ENCODE measurements around the gene PTPRK. TPM values are rescaled to one million over a fixed set of nuclear protein-coding genes. Genes with fewer than 3 reads are reported as not detected.

Gene PTPRK
- total and polyA plus RNA-seq, 2 of the 8 experiments (the other 6 are each of a cell fraction or from before 2014, with no cell fraction given), result 11.4 to 47.3 TPM

DNA sequence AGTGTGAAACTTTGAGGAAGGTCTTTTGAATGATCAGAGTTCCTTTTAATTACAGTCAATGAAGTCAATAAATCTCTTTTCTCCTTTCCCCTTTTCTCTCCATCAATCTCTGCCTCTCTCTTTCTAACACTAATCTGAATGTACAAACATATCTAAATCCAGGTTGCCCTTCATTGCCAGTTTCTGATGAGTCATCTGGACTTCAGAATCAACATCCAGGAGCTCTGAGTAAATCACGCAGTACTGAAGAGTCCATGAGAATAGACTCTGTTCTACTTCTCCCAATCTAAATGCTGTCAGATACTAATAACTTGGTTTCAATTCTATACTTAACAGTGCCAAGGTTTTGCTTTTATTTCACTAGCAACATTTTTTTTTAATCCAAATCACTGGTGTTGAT, 380.9 kb downstream of the PTPRK start:
- ChIA-PET POLR2A (ENCODE audit: partially characterized antibody) (no interaction called here), CTCF (ENCODE audit: partially characterized antibody) (interaction anchor here (0.9 kb wide), 1 partner anchor 24 kb away, joined by 3 read pairs; no protein-coding TSS in a partner anchor)
- H3K23ac ChIP-seq (ENCODE audit: insufficient read length), result no peak overlapping the region
- no peak overlapping the region for H3K4me3 ChIP-seq (ENCODE audit: extremely low read depth in 1 of 4, insufficient read depth in 2 of 4, low read depth in 3 of 4, low read length in 4 of 4)
- no peak overlapping the region for H3K18ac ChIP-seq (ENCODE audit: extremely low read depth, low read length)
- no peak overlapping the region for H4K5ac ChIP-seq (ENCODE audit: insufficient read length, low read depth, low read length)
- no peak overlapping the region for H4K8ac ChIP-seq (ENCODE audit: extremely low read depth, insufficient read depth, low read length)
- no peaks in the 10 kb centered on the region for H3K36me3 ChIP-seq (ENCODE audit: control insufficient read depth in 2 of 4, insufficient read depth in 4 of 4, low read length in 3 of 4)
- no peak overlapping the region for H2BK5ac ChIP-seq (ENCODE audit: low read depth, low read length)
- no peak overlapping the region for H3K4ac ChIP-seq (replicated peaks; ENCODE audit: insufficient read length, low read depth, low read length)
- H2BK120ac ChIP-seq (replicated peaks; ENCODE audit: low read depth, low read length), result no peak overlapping the region
- 73% methylated on average over 1 of the region's 1 CpG; no CpG with 5 or more reads in 1 of the 2 experiments for WGBS, 2 experiments (ENCODE audit: extremely low coverage in 1 of 2, insufficient coverage in 1 of 2, insufficient read length in 1 of 2, insufficient replicate concordance in 2 of 2, low coverage in 1 of 2, low lambda C conversion rate in 2 of 2, missing lambda C conversion rate in 1 of 2)
- H3K23me2 ChIP-seq (ENCODE audit: low read depth, low read length), result no peaks in the 10 kb centered on the region
- no peak overlapping the region for H3K9ac ChIP-seq (replicated peaks in 1 of 4; ENCODE audit: extremely low read depth in 1 of 4, low read depth in 3 of 4, low read length in 3 of 4)
- no peak overlapping the region for H2AK5ac ChIP-seq (ENCODE audit: low read depth, low read length)
- H4K20me1 ChIP-seq (replicated peaks in 1 of 2; ENCODE audit: control insufficient read depth in 1 of 2, insufficient read depth in 2 of 2, low read length in 2 of 2), result no peaks in the 10 kb centered on the region
- no peak overlapping the region for H3K56ac ChIP-seq (replicated peaks; ENCODE audit: insufficient read length, low read depth, low read length)
- H3K4me1 ChIP-seq (replicated peaks in 1 of 4; ENCODE audit: control insufficient read depth in 3 of 4, insufficient read depth in 4 of 4, low read length in 3 of 4), result no peaks in the 10 kb centered on the region
- no peak overlapping the region for H2AFZ ChIP-seq (ENCODE audit: low read length)
- no peaks in the 10 kb centered on the region for H3K79me1 ChIP-seq (ENCODE audit: low read depth, low read length)
- H3K4me2 ChIP-seq (ENCODE audit: insufficient read depth in 1 of 2, low read depth in 2 of 2, low read length in 2 of 2), result no peak overlapping the region
- H2BK20ac ChIP-seq (ENCODE audit: low read length), result no peak overlapping the region
- H3K27ac ChIP-seq (ENCODE audit: low read depth, low read length), result no peak overlapping the region
- DNase-seq (ENCODE audit: low read depth in 1 of 2, low spot score in 2 of 2), result no peak
- H4K91ac ChIP-seq (replicated peaks; ENCODE audit: insufficient read length, low read length), result no peak overlapping the region
- FAIRE-seq, result no peak
- no peaks in the 10 kb centered on the region for H3K9me3 ChIP-seq (ENCODE audit: insufficient read depth in 2 of 2, low read depth in 1 of 2, low read length in 1 of 2)
- no peaks in the 10 kb centered on the region for H3K79me2 ChIP-seq (ENCODE audit: control insufficient read depth in 1 of 2, insufficient read depth in 2 of 2, low read length in 2 of 2)
- H2BK15ac ChIP-seq (ENCODE audit: low read length), result no peak overlapping the region
- no peak overlapping the region for H2BK12ac ChIP-seq (ENCODE audit: low read depth, low read length)
- no peak overlapping the region for H3K14ac ChIP-seq (ENCODE audit: insufficient read length)
- H3K27me3 ChIP-seq (replicated peaks in 1 of 4; ENCODE audit: control insufficient read depth in 3 of 4, extremely low read depth in 1 of 4, insufficient read depth in 3 of 4, low read length in 3 of 4), result no peaks in the 10 kb centered on the region
- TF ChIP-seq HDAC2 (IDR thresholded peaks at IDR 0.05; ENCODE audit: borderline replicate concordance in 1 of 2, low read depth in 2 of 2, low read length in 2 of 2) (no peak), BCL11A (IDR thresholded peaks at IDR 0.05; ENCODE audit: low read depth in 2 of 2, low read length in 2 of 2) (no peak), CHD2 (IDR thresholded peaks at IDR 0.05; ENCODE audit: low read length) (no peak), SIX5 (IDR thresholded peaks at IDR 0.05; ENCODE audit: low read depth, low read length) (no peak), KDM4A (IDR thresholded peaks at IDR 0.05; ENCODE audit: low read depth, low read length, severe bottlenecking) (no peak), RXRA (IDR thresholded peaks at IDR 0.05; ENCODE audit: insufficient read depth, low read depth, low read length) (no peak), EP300 (IDR thresholded peaks at IDR 0.05; ENCODE audit: borderline replicate concordance in 1 of 2, low read depth in 2 of 2, low read length in 2 of 2) (no peak), NANOG (IDR thresholded peaks at IDR 0.05; ENCODE audit: insufficient read depth, low read depth, low read length, poor library complexity, severe bottlenecking) (no peak), POLR2A (IDR thresholded peaks at IDR 0.05; ENCODE audit: control extremely low read depth in 1 of 2, low read depth in 2 of 2, low read length in 2 of 2) (no peak)
- TF ChIP-seq, protein P1, sequence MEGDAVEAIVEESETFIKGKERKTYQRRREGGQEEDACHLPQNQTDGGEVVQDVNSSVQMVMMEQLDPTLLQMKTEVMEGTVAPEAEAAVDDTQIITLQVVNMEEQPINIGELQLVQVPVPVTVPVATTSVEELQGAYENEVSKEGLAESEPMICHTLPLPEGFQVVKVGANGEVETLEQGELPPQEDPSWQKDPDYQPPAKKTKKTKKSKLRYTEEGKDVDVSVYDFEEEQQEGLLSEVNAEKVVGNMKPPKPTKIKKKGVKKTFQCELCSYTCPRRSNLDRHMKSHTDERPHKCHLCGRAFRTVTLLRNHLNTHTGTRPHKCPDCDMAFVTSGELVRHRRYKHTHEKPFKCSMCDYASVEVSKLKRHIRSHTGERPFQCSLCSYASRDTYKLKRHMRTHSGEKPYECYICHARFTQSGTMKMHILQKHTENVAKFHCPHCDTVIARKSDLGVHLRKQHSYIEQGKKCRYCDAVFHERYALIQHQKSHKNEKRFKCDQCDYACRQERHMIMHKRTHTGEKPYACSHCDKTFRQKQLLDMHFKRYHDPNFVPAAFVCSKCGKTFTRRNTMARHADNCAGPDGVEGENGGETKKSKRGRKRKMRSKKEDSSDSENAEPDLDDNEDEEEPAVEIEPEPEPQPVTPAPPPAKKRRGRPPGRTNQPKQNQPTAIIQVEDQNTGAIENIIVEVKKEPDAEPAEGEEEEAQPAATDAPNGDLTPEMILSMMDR (IDR thresholded peaks at IDR 0.05; ENCODE audit: control extremely low read depth in 1 of 3, insufficient read depth in 1 of 3, low read depth in 1 of 3, low read length in 3 of 3), result no peak
- TF ChIP-seq, protein P2, sequence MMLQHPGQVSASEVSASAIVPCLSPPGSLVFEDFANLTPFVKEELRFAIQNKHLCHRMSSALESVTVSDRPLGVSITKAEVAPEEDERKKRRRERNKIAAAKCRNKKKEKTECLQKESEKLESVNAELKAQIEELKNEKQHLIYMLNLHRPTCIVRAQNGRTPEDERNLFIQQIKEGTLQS (IDR thresholded peaks at IDR 0.05; ENCODE audit: insufficient read depth, low read depth, low read length), result no peak
